Breast epithelium (tissue), 4 donors: ENCODE data around the gene RDX. TPM values are rescaled to one million over a fixed set of nuclear protein-coding genes. Genes with fewer than 3 reads are reported as not detected.

Experiments used
- DNase-seq, 2 donors: peaks; one replicate each; pipeline ENCODE4 v3.0.0-alpha.2; 2019; ENCODE audit warnings: low spot score in 2 of 2
- H3K27ac ChIP-seq, 2 donors: fragments of 200-600 bp; sonication (generic) in 1 of 2; one replicate each; pipeline ENCODE4 v1.5.1; 2016 to 2019; ENCODE audit warnings: mild to moderate bottlenecking in 1 of 2
- H3K27me3 ChIP-seq, 2 donors: fragments of 200-600 bp; sonication (generic) in 1 of 2; one replicate each; pipeline versions ENCODE4 v1.5.1 to v1.6.0; 2017 to 2019; ENCODE audit warnings: control low read depth in 1 of 2, mild to moderate bottlenecking in 1 of 2
- H3K36me3 ChIP-seq: fragments of 200-600 bp; one replicate; pipeline ENCODE4 v1.5.1; 2019
- H3K4me1 ChIP-seq, 2 donors: fragments of 200-600 bp; sonication (generic); one replicate each; pipeline ENCODE4 v1.5.1; 2016 to 2019; ENCODE audit warnings: control low read depth in 1 of 2
- H3K4me3 ChIP-seq, 3 donors: fragments of 200-600 bp; sonication (generic); 1 replicate in 2 of 3; 2 replicates in 1 of 3; pipeline ENCODE4 v1.5.1; 2016 to 2019; ENCODE audit warnings: mild to moderate bottlenecking in 3 of 3, moderate library complexity in 2 of 3
- H3K9me3 ChIP-seq, 2 donors: fragments of 200-600 bp; sonication (generic) in 1 of 2; one replicate each; pipeline ENCODE4 v1.5.1; 2016 to 2019; ENCODE audit warnings: control low read depth in 1 of 2
- CTCF ChIP-seq, 3 donors: fragments of 450-650 bp; IDR thresholded peaks; one replicate each; pipeline ENCODE4 v1.5.1; 2016 to 2017; ENCODE audit warnings: antibody characterized with exemption in 3 of 3, mild to moderate bottlenecking in 3 of 3, moderate library complexity in 3 of 3
- POLR2A ChIP-seq: fragments of 450-650 bp; IDR thresholded peaks from one replicate; pipeline ENCODE4 v1.6.1; 2016; ENCODE audit warnings: antibody characterized with exemption, mild to moderate bottlenecking, moderate library complexity
- POLR2AphosphoS5 ChIP-seq, 3 donors: sonication (generic); formaldehyde crosslinking; IDR thresholded peaks; one replicate each; pipeline ENCODE4 v1.6.1; 2017; ENCODE audit warnings: antibody characterized with exemption in 3 of 3
- intact Hi-C: fragments of 100-400 bp; cut with DNase I; formaldehyde crosslinking; loops from one replicate; pipeline ENCODE4 v1.15.1; 2023; ENCODE audit warnings: low total_unique reads
- total RNA-seq, 3 donors: library from RNA; depleted of rRNA; stranded (reverse); fragments of >200 nt; gene quantifications; one replicate each; pipeline ENCODE4 v1.1.0, GENCODE V29; 2016

Gene RDX
- total RNA-seq, 3 donors from 2014 or later: 53.4 to 88.7 (median 53.7) TPM

DNA sequence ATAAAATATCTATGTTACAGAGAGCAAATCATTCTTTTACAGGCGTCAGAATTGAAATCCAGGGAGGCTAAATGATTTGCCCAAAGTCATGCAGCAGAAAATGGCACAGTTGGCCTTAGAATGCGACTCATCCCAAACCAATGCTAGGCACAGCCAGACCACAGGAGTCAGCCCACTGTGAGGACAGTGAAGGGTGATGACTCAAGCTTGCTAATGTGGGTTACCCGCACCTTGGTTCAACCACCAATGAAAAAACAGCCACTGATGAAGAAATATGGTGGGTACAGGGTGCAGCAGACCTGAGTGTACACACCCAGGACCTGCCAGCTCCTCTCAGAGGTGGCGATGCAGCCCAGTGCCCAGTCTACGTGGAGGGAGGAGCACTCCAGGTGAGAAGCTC lies 113.5 kb downstream of the RDX start:
- Histone ChIP-seq H3K36me3 (no peaks in the 10 kb centered on the region), H3K9me3 (no peaks in the 10 kb centered on the region), H3K4me1 (no peaks in the 10 kb centered on the region), H3K27me3 (no peaks in the 10 kb centered on the region), H3K27ac (no peak overlapping the region), H3K4me3 (no peak overlapping the region)
- intact Hi-C loops: no loop called here
- TF ChIP-seq POLR2AphosphoS5 (IDR thresholded peaks at IDR 0.05): no peak
- no peak for TF ChIP-seq CTCF (IDR thresholded peaks at IDR 0.05)
- no peak for TF ChIP-seq POLR2A
- no peak for DNase-seq

- intact Hi-C loops: no loop called here
- Histone ChIP-seq H3K9me3 (no peaks in the 10 kb centered on the region), H3K4me1 (no peaks in the 10 kb centered on the region), H3K36me3 (no peaks in the 10 kb centered on the region), H3K27me3 (no peaks in the 10 kb centered on the region), H3K27ac (no peak overlapping the region), H3K4me3 (no peak overlapping the region)
- no peak for TF ChIP-seq POLR2AphosphoS5 (IDR thresholded peaks at IDR 0.05)
- TF ChIP-seq CTCF (IDR thresholded peaks at IDR 0.05): no peak
- no peak for TF ChIP-seq POLR2A
- DNase-seq: no peak
These were observed 117.3 kb downstream of the RDX start for GRCh38 chr11:110179064-110179463.

GRCh38 chr11:110177086-110177456 lies 119.3 kb downstream of the RDX start:
- TF ChIP-seq CTCF (IDR thresholded peaks at IDR 0.05) (no peak), POLR2AphosphoS5 (IDR thresholded peaks at IDR 0.05) (no peak), POLR2A (no peak)
- no peak overlapping the region for H3K27ac ChIP-seq
- H3K27me3 ChIP-seq: no peaks in the 10 kb centered on the region
- H3K4me1 ChIP-seq: no peaks in the 10 kb centered on the region
- no peaks in the 10 kb centered on the region for H3K36me3 ChIP-seq
- no peaks in the 10 kb centered on the region for H3K9me3 ChIP-seq
- no peak for DNase-seq
- no peak overlapping the region for H3K4me3 ChIP-seq
- intact Hi-C loops: no loop called here

DNA sequence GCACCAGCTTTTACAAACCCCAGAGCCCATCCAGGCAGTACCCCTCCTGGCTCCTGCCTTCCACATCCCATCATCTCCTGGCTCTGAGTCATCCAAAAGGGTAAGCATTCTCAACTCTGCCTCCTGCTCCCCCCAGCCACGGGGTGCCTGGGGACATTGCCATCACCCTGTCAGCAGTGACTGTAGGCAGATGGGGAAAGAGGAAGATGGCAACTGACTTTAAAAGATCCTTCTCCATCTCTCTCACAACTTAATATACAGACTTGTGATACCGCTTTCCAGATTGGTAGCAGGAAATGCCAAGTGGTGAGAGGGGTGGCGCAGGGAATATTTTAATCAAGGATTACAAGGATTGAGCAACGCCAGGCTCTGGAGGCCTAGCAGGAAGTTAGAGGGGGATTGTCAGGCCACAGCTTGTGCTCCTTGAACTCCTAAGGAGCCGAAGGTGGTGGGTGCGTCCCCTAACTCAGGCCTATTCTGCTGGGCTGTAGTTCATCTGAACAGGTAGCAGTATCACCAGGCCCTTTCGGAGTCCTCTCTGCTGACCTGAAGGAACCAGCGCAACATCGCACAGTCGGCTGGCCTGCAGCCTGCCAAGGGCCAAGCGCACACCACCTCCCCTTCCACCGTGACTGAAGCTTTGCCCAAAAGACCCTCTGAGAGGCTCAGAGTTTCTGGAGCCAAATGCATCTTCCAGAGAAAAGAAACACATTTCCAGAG lies 119.9 kb downstream of the RDX start:
- TF ChIP-seq POLR2A (no peak), CTCF (IDR thresholded peaks at IDR 0.05) (no peak)
- H3K36me3 ChIP-seq: no peaks in the 10 kb centered on the region
- no peak overlapping the region for H3K27ac ChIP-seq
- intact Hi-C loops: no loop called here
- H3K4me1 ChIP-seq: no peaks in the 10 kb centered on the region
- no peak overlapping the region for H3K4me3 ChIP-seq
- DNase-seq: no peak
- no peaks in the 10 kb centered on the region for H3K27me3 ChIP-seq
- no peaks in the 10 kb centered on the region for H3K9me3 ChIP-seq

GRCh38 chr11:110174645-110175310 lies 121.6 kb downstream of the RDX start:
- intact Hi-C loops: no loop called here
- no peak for DNase-seq
- Histone ChIP-seq H3K27ac (no peak overlapping the region), H3K9me3 (no peaks in the 10 kb centered on the region), H3K4me3 (no peak overlapping the region), H3K4me1 (no peaks in the 10 kb centered on the region), H3K27me3 (no peaks in the 10 kb centered on the region), H3K36me3 (no peaks in the 10 kb centered on the region)
- TF ChIP-seq CTCF (IDR thresholded peaks at IDR 0.05) (no peak), POLR2AphosphoS5 (IDR thresholded peaks at IDR 0.05) (no peak), POLR2A (no peak)
